B cell (primary cell): Measurements from ENCODE around the gene ADRM1. TPM values are rescaled to one million over a fixed set of nuclear protein-coding genes. Genes with fewer than 3 reads are reported as not detected.

Source experiments
- ATAC-seq: fragments of 200-7000 bp; cut with Tn5 transposase; one replicate; pipeline ENCODE4 v1.10.0; 2021; ENCODE audit warnings: low read depth, mild to moderate bottlenecking, moderate number of reproducible peaks, moderate library complexity
- CTCF ChIA-PET: fragments of 350-600 bp; sonication (Branson Sonifier 250); formaldehyde crosslinking; loops from one replicate; lab custom pipeline; 2021; ENCODE audit warnings: antibody characterized with exemption, inconsistent platforms; lab: Charles Lee
- POLR2A ChIA-PET: fragments of 350-600 bp; sonication (Branson Sonifier 250); formaldehyde crosslinking; loops from one replicate; lab custom pipeline; 2021; ENCODE audit warnings: antibody characterized with exemption; lab: Charles Lee
- DNase-seq: peaks from one replicate; pipeline ENCODE4 v3.0.0; 2013
- H2AFZ ChIP-seq: 2 replicates; pipeline ENCODE4 v1.6.1; 2012; ENCODE audit warnings: mild to moderate bottlenecking, low read depth, low read length; ENCODE audit not compliant: insufficient read depth, poor library complexity, severe bottlenecking
- H3K27ac ChIP-seq, 2 donors: 1 replicate in 1 of 2; 2 replicates in 1 of 2; pipeline ENCODE4 v1.5.1; 2012 to 2013; ENCODE audit warnings: low read length in 2 of 2, mild to moderate bottlenecking in 2 of 2, moderate library complexity in 1 of 2
- H3K27me3 ChIP-seq, 4 experiments: fragments of 200-600 bp in 1 of 4; sonication (generic) in 1 of 4; replicated peaks in 1 of 4; 1 replicate in 2 of 4; 2 replicates in 2 of 4; pipeline versions ENCODE4 v1.6.1 to v1.7.0; 2013 to 2016; ENCODE audit warnings: low read length in 3 of 4, mild to moderate bottlenecking in 2 of 4, mixed read lengths in 1 of 4, moderate library complexity in 1 of 4; ENCODE audit not compliant: insufficient read depth in 4 of 4, control insufficient read depth in 3 of 4; ENCODE audit errors: control extremely low read depth in 1 of 4
- H3K36me3 ChIP-seq, 2 experiments: replicated peaks in 1 of 2; 1 replicate in 1 of 2; 2 replicates in 1 of 2; pipeline versions ENCODE4 v1.6.1 to v1.7.1; 2013; ENCODE audit warnings: low read length in 1 of 2; ENCODE audit not compliant: insufficient read depth in 2 of 2, control insufficient read depth in 1 of 2; ENCODE audit errors: control extremely low read depth in 1 of 2, extremely low read depth in 1 of 2
- H3K4me1 ChIP-seq, 2 donors: fragments of 200-600 bp in 1 of 2; sonication (generic) in 1 of 2; 1 replicate in 1 of 2; 2 replicates in 1 of 2; pipeline versions ENCODE4 v1.5.1 to v1.6.1; 2013 to 2017; ENCODE audit warnings: low read length in 2 of 2; ENCODE audit not compliant: control insufficient read depth in 2 of 2, insufficient read depth in 2 of 2
- H3K4me2 ChIP-seq: replicated peaks from 2 replicates; pipeline ENCODE3; 2012; ENCODE audit warnings: mild to moderate bottlenecking, low read depth, low read length; ENCODE audit not compliant: poor library complexity, severe bottlenecking
- H3K4me3 ChIP-seq, 5 experiments: fragments of 200-600 bp in 1 of 5; sonication (generic) in 1 of 5; 1 replicate in 3 of 5; 2 replicates in 2 of 5; pipeline versions ENCODE4 v1.5.1 to v1.7.0; 2011 to 2016; ENCODE audit warnings: low read length in 4 of 5, mild to moderate bottlenecking in 4 of 5, low read depth in 2 of 5, control low read depth in 1 of 5, moderate library complexity in 1 of 5; ENCODE audit not compliant: insufficient read depth in 1 of 5; ENCODE audit errors: control extremely low read depth in 1 of 5, extremely low read depth in 1 of 5
- H3K79me2 ChIP-seq: fragments of 200-600 bp; sonication (generic); one replicate; pipeline ENCODE4 v1.6.0; 2016; ENCODE audit warnings: low read length; ENCODE audit not compliant: control insufficient read depth, insufficient read depth
- H3K9ac ChIP-seq: fragments of 200-600 bp; sonication (generic); 2 replicates; pipeline ENCODE4 v1.6.1; 2017; ENCODE audit warnings: mild to moderate bottlenecking, low read length, moderate library complexity
- H3K9me3 ChIP-seq, 3 donors: one replicate each; pipeline versions ENCODE4 v1.6.1 to v1.7.1; 2013; ENCODE audit warnings: low read length in 2 of 3; ENCODE audit not compliant: control insufficient read depth in 2 of 3, insufficient read depth in 1 of 3; ENCODE audit errors: control extremely low read depth in 1 of 3
- H4K20me1 ChIP-seq: 2 replicates; pipeline ENCODE4 v1.6.0; 2012; ENCODE audit warnings: mild to moderate bottlenecking, low read length; ENCODE audit not compliant: insufficient read depth, control insufficient read depth, poor library complexity, severe bottlenecking
- H3K27ac Mint-ChIP-seq: one replicate; pipeline ENCODE4 v1.8.0; 2021; ENCODE audit warnings: mixed read lengths
- H3K27me3 Mint-ChIP-seq: one replicate; pipeline ENCODE4 v1.8.0; 2021; ENCODE audit warnings: mixed read lengths
- H3K4me1 Mint-ChIP-seq: one replicate; pipeline ENCODE4 v1.8.0; 2021; ENCODE audit warnings: mixed read lengths
- H3K4me3 Mint-ChIP-seq: one replicate; pipeline ENCODE4 v1.8.0; 2021; ENCODE audit warnings: mixed read lengths
- H3K9me3 Mint-ChIP-seq: one replicate; pipeline ENCODE4 v1.8.0; 2022; ENCODE audit warnings: mixed read lengths; ENCODE audit not compliant: insufficient read depth
- EZH2 ChIP-seq: IDR thresholded peaks from 2 replicates; pipeline ENCODE4 v1.6.1; 2012; ENCODE audit warnings: borderline replicate concordance, low read depth, mild to moderate bottlenecking, moderate library complexity, low read length; ENCODE audit not compliant: insufficient read depth, poor library complexity, severe bottlenecking
- WGBS: methylation state at CpG from one replicate; pipeline ENCODE4 v1.1.5; 2013; ENCODE audit warnings: missing lambda C conversion rate; ENCODE audit not compliant: insufficient coverage; 5-methylcytosine and 5-hydroxymethylcytosine counted together
- intact Hi-C: fragments of 100-400 bp; cut with micrococcal nuclease; formaldehyde crosslinking; loops from one replicate; pipeline ENCODE4 v1.10.0; 2022
- polyA plus RNA-seq: library from polyadenylated mRNA; depleted of rRNA; stranded (reverse); fragments of >200 nt; gene quantifications from 2 replicates; pipeline ENCODE4 v1.2.3, GENCODE V29; 2012
- total RNA-seq, 2 donors: library from RNA; stranded (reverse); fragments of 120-200 nt in 1 of 2; gene quantifications; 1 replicate in 1 of 2; 2 replicates in 1 of 2; pipeline versions ENCODE4 v1.2.3 to v1.2.4, GENCODE V29; 2013 to 2022
- TF ChIP-seq, protein P1 (sequence below): fragments of 200-600 bp; IDR thresholded peaks from one replicate; pipeline ENCODE4 v1.8.0; 2022; ENCODE audit warnings: antibody characterized with exemption, mild to moderate bottlenecking

ADRM1 gene
- total and polyA plus RNA-seq, 2 donors (not counting 1 experiment from before 2014, with no cell fraction given): 73.9 to 87.2 TPM

DNA sequence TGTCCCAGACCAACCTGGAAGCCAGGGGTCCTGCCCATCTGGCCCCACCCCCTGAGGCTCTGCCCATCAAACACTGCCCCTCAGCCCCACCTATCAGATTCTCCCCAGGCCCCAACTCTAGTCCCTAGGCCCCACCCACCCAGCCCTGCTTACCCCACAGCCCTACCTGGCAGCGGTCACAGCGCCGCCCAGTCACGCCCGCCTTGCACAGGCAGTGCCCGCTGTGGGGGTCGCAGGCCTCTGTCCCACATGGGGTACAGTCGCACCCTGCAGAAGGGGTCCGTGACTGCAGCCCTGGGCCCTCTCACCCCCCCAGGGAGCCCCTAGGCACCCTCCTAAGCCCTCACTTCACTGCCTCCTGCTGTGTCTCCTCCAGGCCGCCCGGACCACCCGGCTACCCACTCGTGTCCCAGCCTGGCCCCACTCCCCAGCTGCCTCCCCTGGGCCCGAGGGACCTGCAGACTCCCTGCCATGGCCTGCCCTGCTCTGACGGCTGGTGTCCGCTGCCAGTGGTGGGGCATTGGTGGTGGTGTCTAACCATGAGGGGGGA lies 19.8 kb downstream of the ADRM1 start:
- WGBS: 95% methylated on average over 5 of the region's 16 CpGs
- CTCF ChIA-PET: no interaction called here

DNA sequence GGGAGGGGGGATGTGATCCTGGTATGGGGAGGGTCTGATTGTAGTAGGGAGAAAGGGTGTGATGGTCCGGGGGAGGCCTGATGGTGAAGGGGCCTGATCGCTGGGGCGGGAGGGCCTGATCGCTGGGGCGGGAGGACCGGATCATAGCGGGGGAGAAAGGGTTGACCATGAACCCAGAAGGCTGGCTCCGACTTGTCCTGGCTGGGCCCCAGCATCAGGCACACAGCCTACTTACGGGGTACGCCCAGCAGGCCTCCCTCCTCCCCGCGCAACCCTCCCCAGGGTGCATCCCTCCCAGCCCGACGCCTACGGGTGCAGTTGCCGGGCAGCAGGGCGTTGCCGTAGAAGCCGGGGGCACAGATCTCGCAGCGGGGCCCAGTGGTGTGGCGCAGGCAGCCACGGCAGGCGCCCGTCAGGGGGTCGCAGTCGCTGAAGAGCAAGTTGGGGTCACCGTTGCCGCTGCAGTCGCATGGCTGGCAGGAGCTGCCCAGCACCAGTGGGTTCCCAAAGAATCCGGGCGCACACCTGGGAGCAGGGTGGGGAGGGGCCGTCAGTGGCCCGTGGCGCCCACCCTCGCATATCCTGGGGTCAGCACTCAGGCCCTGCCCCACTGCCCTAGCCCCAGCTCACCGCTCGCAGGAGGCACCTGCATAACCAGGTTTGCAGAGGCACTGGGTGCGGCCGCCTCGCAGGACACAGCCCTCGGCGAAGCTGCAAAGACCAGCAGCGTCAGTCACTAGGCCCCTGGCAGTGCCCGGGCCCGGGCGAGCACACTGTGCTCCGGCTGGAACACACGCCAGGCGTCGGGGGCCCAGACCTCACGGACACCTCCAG lies 20.6 kb downstream of the ADRM1 start:
- Histone ChIP-seq H3K79me2 (no peaks in the 10 kb centered on the region), H3K9me3 (no peaks in the 10 kb centered on the region), H3K27me3 (no peaks in the 10 kb centered on the region), H3K4me3 (no peak overlapping the region), H2AFZ (no peak overlapping the region), H3K9ac (no peak overlapping the region), H3K4me2 (no peak overlapping the region), H3K27ac (no peak overlapping the region), H4K20me1 (no peaks in the 10 kb centered on the region), H3K36me3 (peaks cover 0 to 20% of the 10 kb centered on the region in 2 experiments), H3K4me1 (no peaks in the 10 kb centered on the region)
- no peak overlapping the region for H3K27ac Mint-ChIP-seq
- WGBS: 96% methylated on average over 52 of the region's 52 CpGs
- ChIA-PET CTCF (no interaction called here), POLR2A (no interaction called here)
- no peak for ATAC-seq
- H3K4me1 Mint-ChIP-seq: no peaks in the 10 kb centered on the region
- no peaks in the 10 kb centered on the region for H3K27me3 Mint-ChIP-seq
- DNase-seq: no peak
- TF ChIP-seq, protein P1, sequence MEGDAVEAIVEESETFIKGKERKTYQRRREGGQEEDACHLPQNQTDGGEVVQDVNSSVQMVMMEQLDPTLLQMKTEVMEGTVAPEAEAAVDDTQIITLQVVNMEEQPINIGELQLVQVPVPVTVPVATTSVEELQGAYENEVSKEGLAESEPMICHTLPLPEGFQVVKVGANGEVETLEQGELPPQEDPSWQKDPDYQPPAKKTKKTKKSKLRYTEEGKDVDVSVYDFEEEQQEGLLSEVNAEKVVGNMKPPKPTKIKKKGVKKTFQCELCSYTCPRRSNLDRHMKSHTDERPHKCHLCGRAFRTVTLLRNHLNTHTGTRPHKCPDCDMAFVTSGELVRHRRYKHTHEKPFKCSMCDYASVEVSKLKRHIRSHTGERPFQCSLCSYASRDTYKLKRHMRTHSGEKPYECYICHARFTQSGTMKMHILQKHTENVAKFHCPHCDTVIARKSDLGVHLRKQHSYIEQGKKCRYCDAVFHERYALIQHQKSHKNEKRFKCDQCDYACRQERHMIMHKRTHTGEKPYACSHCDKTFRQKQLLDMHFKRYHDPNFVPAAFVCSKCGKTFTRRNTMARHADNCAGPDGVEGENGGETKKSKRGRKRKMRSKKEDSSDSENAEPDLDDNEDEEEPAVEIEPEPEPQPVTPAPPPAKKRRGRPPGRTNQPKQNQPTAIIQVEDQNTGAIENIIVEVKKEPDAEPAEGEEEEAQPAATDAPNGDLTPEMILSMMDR: no peak
- TF ChIP-seq EZH2: no peak
- no peak overlapping the region for H3K4me3 Mint-ChIP-seq
- H3K9me3 Mint-ChIP-seq: no peaks in the 10 kb centered on the region
- intact Hi-C loops: no loop called here

More for the DNA sequence above, 19.8 kb downstream of the ADRM1 start:
- intact Hi-C loops: no loop called here
- Histone ChIP-seq H3K9ac (no peak overlapping the region), H3K79me2 (no peaks in the 10 kb centered on the region), H3K27me3 (no peaks in the 10 kb centered on the region), H3K4me3 (no peak overlapping the region), H3K4me1 (no peaks in the 10 kb centered on the region), H3K9me3 (no peaks in the 10 kb centered on the region), H3K27ac (no peak overlapping the region), H2AFZ (no peak overlapping the region), H3K36me3 (peaks cover 0 to 14% of the 10 kb centered on the region in 2 experiments), H3K4me2 (no peak overlapping the region), H4K20me1 (no peaks in the 10 kb centered on the region)
- DNase-seq: no peak
- no peak overlapping the region for H3K4me3 Mint-ChIP-seq
- H3K27ac Mint-ChIP-seq: no peak overlapping the region
- H3K4me1 Mint-ChIP-seq: no peaks in the 10 kb centered on the region
- no peak for ATAC-seq
- no peak for TF ChIP-seq EZH2
- TF ChIP-seq, protein P1: no peak
- POLR2A ChIA-PET: no interaction called here
- H3K27me3 Mint-ChIP-seq: no peaks in the 10 kb centered on the region
- H3K9me3 Mint-ChIP-seq: no peaks in the 10 kb centered on the region
